Stimulated activated CD4-positive, alpha-beta T cell treated with anti-CD3 and anti-CD28 coated beads, Interleukin-1b, Interleukin-23, amount 100 ng/mL, for 4 hours (primary cell): Measurements from ENCODE around the gene NDC80.

ENCODE experiments used
- DNase-seq, 2 donors: peaks; one replicate each; pipeline ENCODE4 v3.0.0-alpha.2; 2020; ENCODE audit warnings: low read depth in 2 of 2

Gene NDC80

GRCh38 chr18:2557536-2557935 lies 13.8 kb upstream of the NDC80 start:
- DNase-seq, result no peak

DNA sequence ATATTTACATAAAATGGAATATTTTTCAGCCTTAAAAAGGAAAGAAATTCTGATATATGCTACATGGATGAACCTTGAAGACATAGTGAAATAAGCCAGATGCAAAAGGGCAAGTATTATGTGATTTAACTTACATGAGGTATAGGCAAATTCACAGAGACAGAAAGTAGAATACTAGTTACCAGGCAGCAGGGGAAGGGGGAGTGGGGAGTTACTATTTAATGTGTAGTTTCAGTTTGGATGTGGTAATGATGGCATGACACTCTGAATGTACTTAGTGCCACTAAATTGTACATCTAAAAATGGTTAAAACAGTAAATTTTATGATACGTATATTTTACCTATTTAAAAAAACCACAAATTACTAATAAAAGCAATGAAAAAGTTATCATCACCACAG lies 12.1 kb upstream of the NDC80 start:
- DNase-seq, result no peak

- DNase-seq, result no peak
These were observed 7.0 kb upstream of the NDC80 start for GRCh38 chr18:2564373-2564772.

DNA sequence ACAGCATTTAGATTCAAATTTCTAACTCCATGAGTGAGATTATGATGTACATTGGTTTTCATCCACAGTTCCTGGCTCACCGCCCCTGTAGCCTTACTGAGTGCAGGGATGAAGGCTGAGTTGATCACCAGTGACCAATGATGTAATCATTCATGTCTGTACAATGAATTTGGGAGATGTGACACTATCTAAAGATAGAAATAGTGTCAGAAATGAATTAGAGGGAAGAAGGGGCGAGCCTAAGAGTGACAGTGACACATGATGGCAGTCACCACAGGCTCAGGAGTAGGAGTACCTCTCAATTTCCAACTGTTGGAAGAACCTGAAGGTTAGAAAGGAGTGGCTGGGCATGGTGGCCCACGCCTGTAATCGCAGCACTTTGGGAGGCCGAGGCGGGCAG lies 3.2 kb upstream of the NDC80 start:
- DNase-seq, result no peak

DNA sequence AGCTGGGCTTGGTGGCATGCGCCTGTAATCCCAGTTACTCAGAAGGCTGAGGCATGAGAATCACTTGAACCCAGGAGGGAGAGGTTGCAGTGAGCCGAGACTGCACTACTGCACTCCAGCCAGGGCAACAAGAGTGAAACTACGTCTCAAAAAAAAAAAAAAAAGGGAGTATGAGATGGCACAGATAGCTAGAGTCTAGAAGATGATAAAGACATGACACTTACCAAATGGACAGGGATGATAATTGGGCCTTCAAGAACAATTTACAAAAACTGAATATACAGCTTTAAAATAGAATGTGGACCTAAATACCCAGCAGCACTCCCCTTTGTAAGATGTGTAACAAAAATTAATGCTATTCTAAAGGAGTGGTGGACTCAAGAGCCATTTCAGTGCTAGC lies 2.8 kb upstream of the NDC80 start:
- no peak for DNase-seq

GRCh38 chr18:2569338-2570207 lies 1.8 kb upstream of the NDC80 start:
- DNase-seq, result no peak

GRCh38 chr18:2570772-2571199 lies 571 bp upstream of the NDC80 start:
- DNase-seq, result peak; percentile 39 to 41

GRCh38 chr18:2572171-2572569 lies 813 bp downstream of the NDC80 start:
- no peak for DNase-seq

- DNase-seq, result no peak
These were observed 1.5 kb downstream of the NDC80 start for GRCh38 chr18:2572892-2573291.

DNA sequence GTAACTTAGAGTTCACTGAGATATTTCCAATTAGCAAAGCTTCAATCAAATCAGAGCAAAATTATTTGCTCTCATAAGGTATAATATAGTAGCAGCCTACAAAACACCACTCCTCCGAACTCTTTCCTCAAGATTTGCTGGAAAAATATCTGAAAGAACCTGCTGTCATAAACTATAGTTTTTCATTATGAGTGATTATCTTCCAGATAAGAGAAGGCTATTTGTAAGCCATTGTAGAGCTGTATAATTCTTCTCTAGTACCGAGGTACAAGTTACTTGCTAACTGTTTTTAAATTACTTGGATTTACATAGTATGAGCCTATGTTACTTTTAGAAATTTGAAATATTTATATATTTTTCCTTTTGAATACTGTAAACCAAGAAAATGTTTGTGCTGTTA lies 2.1 kb downstream of the NDC80 start:
- DNase-seq, result no peak

GRCh38 chr18:2587788-2588187 lies 16.4 kb downstream of the NDC80 start:
- no peak for DNase-seq

- DNase-seq, result no peak
These were observed 17.4 kb downstream of the NDC80 start for GRCh38 chr18:2588666-2589344.

DNA sequence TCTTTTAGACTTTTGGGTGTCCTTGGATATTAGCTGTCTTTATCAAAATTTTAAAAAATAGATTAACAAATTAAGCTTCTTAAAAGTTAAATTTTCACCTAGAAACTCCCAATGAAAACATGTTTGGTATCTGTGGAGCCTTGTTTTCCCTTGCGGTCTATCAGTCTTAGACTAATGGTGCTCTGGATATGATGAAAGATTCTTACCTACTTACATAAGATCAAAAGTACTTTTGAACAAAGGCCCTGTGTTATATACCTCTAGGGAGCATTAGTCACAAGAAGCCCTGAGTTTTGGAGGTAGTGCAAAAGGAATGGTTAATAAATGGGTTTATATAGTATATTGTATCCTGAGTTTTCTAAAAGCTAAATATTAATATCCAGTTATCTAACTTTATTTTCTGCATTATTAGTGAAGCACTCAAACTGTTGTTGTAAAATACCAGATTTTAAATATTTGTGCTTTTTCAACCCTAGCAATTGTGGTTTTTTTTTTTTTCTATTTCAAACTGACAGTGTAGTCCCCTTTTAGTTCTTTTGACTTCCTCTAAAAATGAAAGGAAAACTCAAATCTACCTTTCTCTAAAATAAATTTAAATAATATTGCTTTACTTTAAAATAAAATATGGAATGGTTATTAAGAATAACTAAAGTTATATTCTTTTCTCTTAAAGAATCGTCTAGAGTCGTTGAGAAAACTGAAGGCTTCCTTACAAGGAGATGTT lies 18.1 kb downstream of the NDC80 start:
- DNase-seq, result no peak

GRCh38 chr18:2590303-2590702 lies 18.9 kb downstream of the NDC80 start:
- DNase-seq, result no peak

DNA sequence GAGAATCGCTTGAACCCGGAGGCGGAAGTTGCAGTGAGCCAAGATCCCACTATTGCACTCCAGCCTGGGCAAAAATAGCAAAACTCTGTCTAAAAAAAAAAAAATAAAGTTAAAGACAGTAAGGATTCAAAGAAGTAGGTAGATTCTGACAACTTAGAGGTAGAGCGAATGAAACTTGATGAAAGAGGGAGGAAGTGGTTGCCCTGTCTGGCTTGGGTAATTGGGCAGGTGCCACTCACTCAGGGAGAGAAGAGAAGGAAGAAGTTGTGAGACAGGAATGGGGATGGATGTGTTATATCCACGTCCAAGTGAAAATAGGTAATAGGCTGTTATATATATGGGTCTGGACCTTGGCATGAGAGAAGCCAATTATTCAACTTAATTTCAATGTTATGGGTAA lies 26.3 kb downstream of the NDC80 start:
- no peak for DNase-seq

DNA sequence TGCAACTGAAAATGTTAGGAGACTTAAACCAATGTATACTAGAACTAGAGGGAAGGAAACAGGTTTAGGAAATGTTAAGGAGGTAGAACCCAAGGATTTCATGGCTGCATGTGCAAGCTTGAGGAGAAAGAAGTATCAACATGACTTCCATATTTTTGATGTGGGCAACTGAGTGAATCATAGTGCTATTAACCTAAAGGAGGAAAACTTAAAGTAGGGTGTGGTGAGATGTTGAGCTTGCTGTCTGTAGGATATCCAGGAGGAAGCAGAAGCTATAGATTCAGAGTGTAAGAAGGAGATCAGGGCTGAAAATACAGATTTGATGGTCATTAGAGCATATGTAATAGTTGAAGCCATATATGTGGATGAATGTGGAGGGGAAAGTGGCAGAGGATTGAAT lies 31.5 kb downstream of the NDC80 start:
- DNase-seq, result no peak

GRCh38 chr18:2606335-2606734 lies 35.0 kb downstream of the NDC80 start:
- no peak for DNase-seq

GRCh38 chr18:2609604-2610003 lies 38.2 kb downstream of the NDC80 start:
- DNase-seq, result no peak

GRCh38 chr18:2610549-2610948 lies 39.2 kb downstream of the NDC80 start:
- no peak for DNase-seq

DNA sequence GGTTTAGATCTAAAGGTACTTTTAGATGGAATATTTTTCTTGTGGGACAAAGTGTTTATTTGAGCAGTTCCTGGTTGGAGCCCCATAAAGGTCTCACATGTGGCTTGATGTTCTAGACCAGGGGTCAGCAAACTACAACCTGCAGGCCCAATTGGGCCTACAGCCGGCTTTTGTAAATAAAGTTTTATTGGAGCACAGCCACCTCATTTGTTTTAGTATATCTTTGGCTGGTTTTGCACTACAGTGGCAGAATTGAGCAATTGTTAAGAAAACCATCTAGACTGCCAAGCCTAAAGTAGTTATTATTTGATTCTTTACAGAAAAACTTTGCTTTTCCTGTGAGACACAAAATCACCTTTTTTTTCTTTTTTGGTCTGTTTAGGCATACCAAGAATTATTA lies 41.6 kb downstream of the NDC80 start:
- DNase-seq, result no peak

- no peak for DNase-seq
These were observed 46.1 kb downstream of the NDC80 start for GRCh38 chr18:2617401-2617998.

DNA sequence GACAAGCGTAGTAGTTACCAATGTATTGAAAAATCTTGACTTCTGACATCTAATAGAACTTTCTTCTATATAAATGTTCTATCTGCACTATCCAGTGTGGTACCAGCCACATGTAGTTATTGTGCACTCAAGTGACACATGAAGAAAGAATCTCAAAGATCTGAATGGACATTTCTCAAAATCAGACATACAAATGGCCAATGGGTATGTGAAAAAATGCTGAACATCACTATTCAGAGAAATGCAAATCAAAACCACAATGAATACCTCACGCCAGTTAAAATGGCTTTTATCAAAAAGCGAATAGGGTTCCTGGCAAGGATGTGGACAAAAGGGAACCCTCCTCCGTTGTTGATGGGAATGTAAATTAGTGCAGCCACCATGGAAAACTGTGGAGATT lies 46.7 kb downstream of the NDC80 start:
- no peak for DNase-seq
